Measurements from ENCODE around the gene ADAP1.

ADAP1 gene

DNA sequence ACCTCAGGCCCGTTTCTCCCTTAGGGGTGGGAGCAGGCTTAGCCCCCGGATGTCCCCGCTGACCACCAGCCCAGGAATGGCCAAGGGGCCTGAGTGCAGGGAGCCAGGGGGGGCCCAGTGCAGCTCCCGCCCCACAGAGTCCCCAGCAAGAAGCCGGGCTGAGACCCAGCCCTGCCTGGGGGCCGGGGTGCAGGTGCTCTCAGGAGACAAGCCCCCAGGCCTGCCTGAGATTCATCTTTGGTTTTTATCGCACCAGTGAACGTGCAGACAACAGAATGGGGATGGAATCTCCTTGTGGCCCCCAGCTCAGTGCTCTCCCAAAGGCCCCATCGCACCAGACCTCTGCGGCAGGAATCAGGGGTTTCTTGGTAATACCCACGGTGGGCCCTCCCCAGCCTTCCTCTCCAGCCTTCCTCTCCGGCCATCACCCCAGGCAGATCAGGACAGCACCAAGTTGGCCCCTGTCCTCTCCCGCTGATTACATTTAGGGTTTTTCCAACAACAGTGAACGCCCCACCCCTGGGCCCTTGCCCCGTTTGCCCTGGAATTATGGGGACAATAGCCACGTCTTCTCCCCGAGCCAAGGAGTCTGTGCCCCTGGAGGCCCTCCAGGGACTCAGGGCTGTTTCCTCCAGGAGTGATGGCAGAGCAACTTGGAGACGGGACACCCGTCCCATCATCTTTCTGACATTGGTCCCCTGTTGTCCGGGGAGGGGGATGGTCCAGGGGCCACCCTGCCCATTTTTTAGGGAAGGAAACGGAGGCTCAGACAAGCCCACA, 22.4 kb downstream of the ADAP1 start:
- no peak for DNase-seq (ENCODE audit: low read depth)
- TF ChIP-seq, protein P1, sequence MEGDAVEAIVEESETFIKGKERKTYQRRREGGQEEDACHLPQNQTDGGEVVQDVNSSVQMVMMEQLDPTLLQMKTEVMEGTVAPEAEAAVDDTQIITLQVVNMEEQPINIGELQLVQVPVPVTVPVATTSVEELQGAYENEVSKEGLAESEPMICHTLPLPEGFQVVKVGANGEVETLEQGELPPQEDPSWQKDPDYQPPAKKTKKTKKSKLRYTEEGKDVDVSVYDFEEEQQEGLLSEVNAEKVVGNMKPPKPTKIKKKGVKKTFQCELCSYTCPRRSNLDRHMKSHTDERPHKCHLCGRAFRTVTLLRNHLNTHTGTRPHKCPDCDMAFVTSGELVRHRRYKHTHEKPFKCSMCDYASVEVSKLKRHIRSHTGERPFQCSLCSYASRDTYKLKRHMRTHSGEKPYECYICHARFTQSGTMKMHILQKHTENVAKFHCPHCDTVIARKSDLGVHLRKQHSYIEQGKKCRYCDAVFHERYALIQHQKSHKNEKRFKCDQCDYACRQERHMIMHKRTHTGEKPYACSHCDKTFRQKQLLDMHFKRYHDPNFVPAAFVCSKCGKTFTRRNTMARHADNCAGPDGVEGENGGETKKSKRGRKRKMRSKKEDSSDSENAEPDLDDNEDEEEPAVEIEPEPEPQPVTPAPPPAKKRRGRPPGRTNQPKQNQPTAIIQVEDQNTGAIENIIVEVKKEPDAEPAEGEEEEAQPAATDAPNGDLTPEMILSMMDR (IDR thresholded peaks at IDR 0.05; ENCODE audit: insufficient read depth, low read depth, low read length, missing control alignments): no peak
- no peak overlapping the region for H3K4me3 ChIP-seq (ENCODE audit: low read depth, low read length)

DNA sequence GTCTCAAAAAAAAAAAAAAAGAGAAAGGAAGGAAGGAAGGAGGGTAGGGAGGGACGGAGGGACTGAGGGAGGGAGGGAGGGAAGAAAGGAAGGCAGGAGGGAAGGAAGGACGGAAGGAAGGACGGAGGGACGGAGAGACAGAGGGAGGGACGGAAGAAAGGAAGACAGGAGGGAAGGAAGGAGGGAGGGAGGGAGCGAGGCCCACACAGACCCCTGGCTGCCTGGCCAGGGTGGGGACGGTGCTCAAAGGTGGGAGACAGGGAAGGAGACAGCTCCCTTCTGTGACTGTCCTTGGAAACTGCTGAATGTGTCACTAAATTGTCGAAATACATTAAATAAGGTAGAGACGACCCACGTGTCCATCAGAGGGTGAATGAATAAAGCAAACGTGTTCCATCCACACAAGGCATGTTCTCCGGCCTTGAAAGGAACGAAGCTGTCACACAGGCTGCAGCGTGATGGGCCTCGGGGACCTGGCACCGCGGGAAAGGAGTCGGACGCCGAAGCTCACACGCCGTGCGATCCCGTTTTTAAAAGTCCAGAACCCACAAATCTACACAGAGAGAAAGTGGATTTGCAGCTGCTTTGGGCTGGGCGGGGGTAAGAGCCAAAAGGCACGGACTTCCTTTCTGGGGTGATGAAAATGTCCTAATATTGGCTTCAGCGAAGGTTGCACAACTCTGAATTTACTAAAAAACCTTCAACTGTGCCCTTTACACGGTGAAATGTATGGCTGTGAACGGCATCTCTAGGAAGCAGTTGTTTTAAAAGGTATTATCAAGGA, 23.3 kb downstream of the ADAP1 start:
- TF ChIP-seq, protein P1 (IDR thresholded peaks at IDR 0.05; ENCODE audit: insufficient read depth, low read depth, low read length, missing control alignments): no peak

DNA sequence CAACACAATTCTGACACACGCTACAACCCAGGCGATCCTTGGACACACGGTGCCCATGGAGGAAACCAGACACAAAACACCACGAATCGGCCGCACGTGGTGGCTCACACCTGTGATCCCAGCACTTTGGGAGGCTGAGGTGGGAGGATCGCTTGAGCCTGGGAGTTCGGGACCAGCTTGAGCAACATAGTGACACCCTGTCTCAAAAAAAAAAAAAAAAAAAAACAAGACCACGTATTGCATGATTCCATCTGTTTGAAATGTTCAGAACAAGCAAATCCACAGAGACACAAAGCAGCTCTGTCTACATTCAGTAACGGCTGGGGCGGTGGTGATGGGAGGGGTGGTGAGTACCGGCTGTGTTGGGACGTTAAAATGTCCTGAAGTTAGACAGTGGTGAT, 25.2 kb downstream of the ADAP1 start:
- DNase-seq (ENCODE audit: low read depth): no peak
- H3K4me3 ChIP-seq (ENCODE audit: low read depth, low read length): no peak overlapping the region
- TF ChIP-seq, protein P1 (IDR thresholded peaks at IDR 0.05; ENCODE audit: insufficient read depth, low read depth, low read length, missing control alignments): no peak

More for the DNA sequence above, 23.3 kb downstream of the ADAP1 start:
- H3K4me3 ChIP-seq (ENCODE audit: low read depth, low read length): no peak overlapping the region
- no peak for DNase-seq (ENCODE audit: low read depth)

DNA sequence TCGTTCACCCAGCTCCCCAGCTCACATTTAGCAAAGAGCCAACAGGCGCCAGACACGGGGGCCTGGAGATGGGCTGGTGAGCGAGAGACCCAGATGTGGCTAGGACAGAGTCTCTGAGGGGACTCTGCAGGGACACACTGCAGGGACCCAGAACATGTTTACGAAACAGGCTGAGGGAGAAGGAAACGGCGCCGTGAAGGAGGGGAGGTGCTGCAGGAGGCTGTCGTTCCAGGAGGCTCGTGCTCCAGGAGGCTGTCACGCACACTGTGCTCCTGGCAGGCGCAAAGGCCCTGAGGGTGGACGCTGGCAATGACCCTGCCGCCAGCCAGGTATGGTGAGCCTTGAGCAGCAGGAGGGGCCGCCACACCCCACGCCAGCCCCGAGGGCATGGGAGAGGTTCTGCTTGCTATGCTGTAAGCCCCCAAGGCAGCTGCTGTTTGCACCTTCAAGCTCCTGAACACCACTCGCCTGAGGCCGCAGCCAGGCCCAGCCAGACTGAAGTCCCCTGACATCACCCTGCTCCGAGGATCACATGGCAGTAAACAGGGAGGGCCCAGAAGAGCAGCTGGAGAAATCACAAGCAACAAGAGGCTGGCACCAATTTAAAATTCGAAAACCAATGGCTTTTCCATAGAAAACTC, 27.3 kb downstream of the ADAP1 start:
- DNase-seq (ENCODE audit: low read depth): no peak
- TF ChIP-seq, protein P1 (IDR thresholded peaks at IDR 0.05; ENCODE audit: insufficient read depth, low read depth, low read length, missing control alignments): no peak
- H3K4me3 ChIP-seq (ENCODE audit: low read depth, low read length): no peak overlapping the region

DNA sequence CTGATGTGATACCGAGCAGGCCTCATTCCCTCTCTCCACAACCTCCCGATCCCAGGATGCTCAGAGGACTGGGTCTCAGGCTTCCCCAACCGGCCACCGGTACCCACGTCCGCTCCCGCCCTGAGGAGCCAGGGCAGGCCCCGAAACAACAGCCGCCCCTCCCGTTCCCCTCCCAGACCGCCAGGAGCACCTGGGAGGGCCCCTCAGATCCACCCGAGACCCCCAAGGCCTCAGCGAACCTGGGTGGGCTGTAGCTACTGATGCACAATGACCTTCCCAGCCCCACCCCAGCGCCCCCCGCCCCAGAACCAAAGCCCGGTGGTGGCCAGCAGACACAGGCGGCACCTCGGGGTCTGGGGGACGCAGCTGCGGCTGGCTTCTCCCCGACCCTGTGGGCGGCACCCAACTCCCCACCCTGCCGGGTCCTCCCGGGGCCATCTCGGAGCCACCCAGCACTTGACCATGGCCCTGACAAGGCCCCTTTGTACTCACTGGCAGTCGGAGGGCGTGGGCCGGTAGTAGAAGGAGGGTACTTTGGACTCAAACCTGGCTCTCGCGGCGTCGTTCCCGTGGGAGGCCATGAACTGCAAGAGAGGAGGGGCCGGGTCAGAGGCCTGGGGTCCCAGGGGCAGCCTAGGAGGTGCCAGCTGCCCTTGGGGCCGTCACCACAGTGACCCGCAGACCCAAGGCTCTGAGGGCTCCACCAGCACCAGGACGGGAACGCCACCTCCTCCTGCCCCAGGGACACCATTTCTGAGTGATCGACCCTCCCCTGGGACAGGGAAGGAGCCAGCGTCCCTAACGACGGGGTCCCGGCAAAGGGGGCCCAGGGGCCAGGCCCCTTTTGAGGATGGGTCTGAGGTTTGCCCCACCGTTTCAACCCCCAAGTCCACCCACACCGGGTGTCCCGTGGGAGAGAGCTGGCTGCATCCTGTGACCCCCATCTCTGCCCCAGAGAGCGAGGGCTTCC, 28.1 kb downstream of the ADAP1 start:
- TF ChIP-seq, protein P1 (IDR thresholded peaks at IDR 0.05; ENCODE audit: insufficient read depth, low read depth, low read length, missing control alignments): no peak
- DNase-seq (ENCODE audit: low read depth): no peak
- no peak overlapping the region for H3K4me3 ChIP-seq (ENCODE audit: low read depth, low read length)

DNA sequence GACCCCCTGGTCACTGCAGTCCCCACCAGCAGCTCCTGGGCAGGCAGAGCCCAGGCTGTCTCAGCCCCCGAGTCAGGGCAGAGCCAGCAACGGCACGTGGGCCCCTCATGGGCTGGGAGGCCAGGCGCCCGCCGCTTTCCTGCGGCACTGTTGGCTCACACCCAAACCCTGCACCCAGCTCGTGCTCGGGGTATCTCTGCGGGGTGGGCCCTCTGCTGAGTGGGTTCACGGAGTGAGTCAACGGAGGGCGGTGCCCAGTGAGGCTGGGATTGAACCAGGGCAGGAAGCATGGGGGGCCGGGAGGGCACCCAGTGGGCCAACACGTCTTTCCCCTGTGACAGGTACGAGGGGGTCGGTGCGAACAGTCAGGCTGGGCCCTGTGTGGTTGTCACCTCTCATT, 28.9 kb downstream of the ADAP1 start:
- no peak for DNase-seq (ENCODE audit: low read depth)
- TF ChIP-seq, protein P1 (IDR thresholded peaks at IDR 0.05; ENCODE audit: insufficient read depth, low read depth, low read length, missing control alignments): no peak
- H3K4me3 ChIP-seq (ENCODE audit: low read depth, low read length): no peak overlapping the region

Measured in GM12865 (cell line).